GM23248 (cell line): ENCODE results near the gene EEF1AKMT2. TPM values are rescaled to one million over a fixed set of nuclear protein-coding genes. Genes with fewer than 3 reads are reported as not detected.

ENCODE experiments used
- DNase-seq: peaks from one replicate; pipeline ENCODE4 v3.0.0-alpha.2; 2015
- H2AFZ ChIP-seq: fragments of 200-600 bp; sonication (generic); 2 replicates; pipeline ENCODE4 v1.6.1; 2016; ENCODE audit warnings: antibody characterized with exemption
- H3F3A ChIP-seq: fragments of 200-600 bp; sonication (generic); 2 replicates; pipeline ENCODE4 v1.6.1; 2016; ENCODE audit warnings: mild to moderate bottlenecking, antibody characterized with exemption, mixed run types; ENCODE audit not compliant: insufficient read depth
- H3K27ac ChIP-seq: fragments of 200-600 bp; sonication (generic); 2 replicates; pipeline ENCODE4 v1.5.1; 2016; ENCODE audit warnings: mild to moderate bottlenecking
- H3K27me3 ChIP-seq: fragments of 200-600 bp; sonication (generic); replicated peaks from 2 replicates; pipeline ENCODE4 v1.6.1; 2016; ENCODE audit warnings: mild to moderate bottlenecking; ENCODE audit not compliant: insufficient read depth
- H3K36me3 ChIP-seq: fragments of 200-600 bp; sonication (generic); 2 replicates; pipeline ENCODE4 v1.6.1; 2016; ENCODE audit warnings: low read depth, mild to moderate bottlenecking
- H3K4me1 ChIP-seq: fragments of 200-600 bp; sonication (generic); 2 replicates; pipeline ENCODE4 v1.6.1; 2016; ENCODE audit warnings: mild to moderate bottlenecking; ENCODE audit not compliant: insufficient read depth
- H3K4me2 ChIP-seq: fragments of 200-600 bp; sonication (generic); one replicate; pipeline ENCODE4 v1.6.1; 2016; ENCODE audit warnings: mild to moderate bottlenecking; ENCODE audit not compliant: unreplicated experiment
- H3K4me3 ChIP-seq: fragments of 200-600 bp; sonication (generic); 2 replicates; pipeline ENCODE4 v1.5.1; 2016; ENCODE audit warnings: mild to moderate bottlenecking
- H3K79me2 ChIP-seq: fragments of 200-600 bp; sonication (generic); 2 replicates; pipeline ENCODE4 v1.6.1; 2016; ENCODE audit warnings: mild to moderate bottlenecking; ENCODE audit not compliant: insufficient read depth
- H3K9ac ChIP-seq: fragments of 200-600 bp; sonication (generic); 2 replicates; pipeline ENCODE4 v1.6.1; 2016; ENCODE audit warnings: mild to moderate bottlenecking
- H3K9me2 ChIP-seq: fragments of 200-600 bp; sonication (generic); 2 replicates; pipeline ENCODE4 v1.6.1; 2016; ENCODE audit warnings: mixed run types, mild to moderate bottlenecking, moderate library complexity; ENCODE audit not compliant: insufficient read depth
- H3K9me3 ChIP-seq: fragments of 200-600 bp; sonication (generic); one replicate; pipeline ENCODE4 v1.6.1; 2017; ENCODE audit warnings: low read depth
- H4K20me1 ChIP-seq: fragments of 200-600 bp; sonication (generic); 2 replicates; pipeline ENCODE4 v1.6.0; 2016; ENCODE audit not compliant: insufficient read depth
- EZH2 ChIP-seq: fragments of 200-600 bp; sonication (generic); IDR thresholded peaks from 2 replicates; pipeline ENCODE4 v1.6.1; 2018; ENCODE audit warnings: antibody characterized with exemption, mild to moderate bottlenecking; ENCODE audit not compliant: insufficient read depth, poor library complexity, severe bottlenecking
- EZH2phosphoT487 ChIP-seq: fragments of 200-600 bp; sonication (generic); IDR thresholded peaks from 2 replicates; pipeline ENCODE4 v1.6.1; 2018; ENCODE audit warnings: antibody characterized with exemption, moderate library complexity, mild to moderate bottlenecking, low read depth; ENCODE audit not compliant: insufficient read depth
- WGBS, 2 experiments: methylation state at CpG; one replicate each; pipeline ENCODE4 v1.1.6; 2015 to 2017; ENCODE audit warnings: low lambda C conversion rate in 2 of 2, low coverage in 1 of 2; ENCODE audit errors: missing lambda C conversion rate in 2 of 2; 5-methylcytosine and 5-hydroxymethylcytosine counted together
- in situ Hi-C: fragments of 300-500 bp; cut with MboI; formaldehyde crosslinking; loops from 2 replicates; pipeline ENCODE4 v1.15.0; 2020
- polyA plus RNA-seq: library from polyadenylated mRNA; unstranded; fragments of >200 nt; fragmentation: Nextera tagmentation; extraction: Ambion mirVana; gene quantifications from 2 replicates; pipeline ENCODE4 v1.2.1, GENCODE V29; 2016
- total RNA-seq: library from RNA; depleted of rRNA; stranded (reverse); fragments of >200 nt; shearing (Covaris generic); gene quantifications from 2 replicates; pipeline ENCODE4 v1.2.3, GENCODE V29; 2014

EEF1AKMT2 gene
- total and polyA plus RNA-seq, 2 experiments from 2014 or later: 24.0 to 27.4 TPM

GRCh38 chr10:124725171-124725631 is 66.5 kb downstream of the EEF1AKMT2 start:
- H3K4me1 ChIP-seq: peaks cover 25% of the 10 kb centered on the region
- DNase-seq: no peak
- H3K9me3 ChIP-seq: no peaks in the 10 kb centered on the region
- H3K36me3 ChIP-seq: no peaks in the 10 kb centered on the region
- H2AFZ ChIP-seq: no peak overlapping the region
- no peak overlapping the region for H3K27ac ChIP-seq
- in situ Hi-C loops: no loop called here
- TF ChIP-seq EZH2 (no peak), EZH2phosphoT487 (no peak)
- H3F3A ChIP-seq: peaks cover 23% of the 10 kb centered on the region
- WGBS, 2 experiments: 93 to 98% methylated on average over 9 of the region's 9 CpGs
- H3K4me3 ChIP-seq: no peak overlapping the region
- H3K9me2 ChIP-seq: no peaks in the 10 kb centered on the region
- H4K20me1 ChIP-seq: no peaks in the 10 kb centered on the region
- no peaks in the 10 kb centered on the region for H3K27me3 ChIP-seq
- peaks cover 15% of the 10 kb centered on the region for H3K79me2 ChIP-seq
- no peak overlapping the region for H3K9ac ChIP-seq
- no peak overlapping the region for H3K4me2 ChIP-seq

GRCh38 chr10:124724279-124725027 is 67.2 kb downstream of the EEF1AKMT2 start:
- no peak for DNase-seq
- Histone ChIP-seq H2AFZ (no peak overlapping the region), H3K36me3 (no peaks in the 10 kb centered on the region), H4K20me1 (no peaks in the 10 kb centered on the region), H3K4me2 (no peak overlapping the region), H3K27me3 (no peaks in the 10 kb centered on the region), H3K4me1 (peaks cover 25% of the 10 kb centered on the region), H3K9me3 (no peaks in the 10 kb centered on the region), H3K27ac (no peak overlapping the region), H3K9me2 (no peaks in the 10 kb centered on the region), H3F3A (peaks cover 23% of the 10 kb centered on the region), H3K9ac (no peak overlapping the region), H3K79me2 (peaks cover 17% of the 10 kb centered on the region), H3K4me3 (no peak overlapping the region)
- in situ Hi-C loops: no loop called here
- 74 to 77% methylated on average over 20 of the region's 20 CpGs for WGBS, 2 experiments
- TF ChIP-seq EZH2phosphoT487 (no peak), EZH2 (no peak)

DNA sequence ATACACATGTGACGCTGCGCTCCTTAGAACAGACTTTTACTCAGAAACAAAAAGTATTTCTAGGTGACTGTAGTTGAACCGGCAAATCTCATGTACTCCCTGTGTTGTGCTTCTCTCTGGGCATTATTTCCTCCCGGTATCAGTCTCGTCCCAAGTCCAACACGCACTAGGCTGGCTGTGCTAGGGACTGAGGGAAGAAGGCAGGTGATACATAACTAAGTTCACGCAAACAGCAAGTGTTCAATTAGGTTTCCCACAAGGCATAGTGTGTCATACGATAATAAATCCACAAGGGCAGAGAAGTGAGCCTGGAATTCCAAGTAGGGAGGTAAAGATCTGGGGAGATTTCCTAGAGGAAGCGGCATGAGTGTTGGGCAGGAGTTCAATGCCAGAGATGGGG is 67.9 kb downstream of the EEF1AKMT2 start:
- 52 to 59% methylated on average over 9 of the region's 9 CpGs for WGBS, 2 experiments
- H2AFZ ChIP-seq: peak overlapping the region; percentile 47; the same call in 1 of the 2 replicates
- H4K20me1 ChIP-seq: no peaks in the 10 kb centered on the region
- H3K9ac ChIP-seq: peak overlapping the region; percentile 52
- H3K4me2 ChIP-seq: peak overlapping the region; percentile 43
- peaks cover 16% of the 10 kb centered on the region for H3F3A ChIP-seq
- in situ Hi-C loops: no loop called here
- TF ChIP-seq EZH2 (no peak), EZH2phosphoT487 (no peak)
- no peak for DNase-seq
- no peaks in the 10 kb centered on the region for H3K9me3 ChIP-seq
- peak overlapping the region; percentile 57; the same call in 1 of the 2 replicates for H3K27ac ChIP-seq
- H3K27me3 ChIP-seq: no peaks in the 10 kb centered on the region
- peaks cover 23% of the 10 kb centered on the region for H3K4me1 ChIP-seq
- no peaks in the 10 kb centered on the region for H3K9me2 ChIP-seq
- no peak overlapping the region for H3K4me3 ChIP-seq
- H3K79me2 ChIP-seq: peaks cover 17% of the 10 kb centered on the region; the same call in 1 of the 2 replicates
- no peaks in the 10 kb centered on the region for H3K36me3 ChIP-seq

- peak overlapping the region; percentile 47 for H2AFZ ChIP-seq
- no peaks in the 10 kb centered on the region for H3K9me2 ChIP-seq
- H3K27ac ChIP-seq: peak overlapping the region; percentile 57
- peaks cover 16% of the 10 kb centered on the region for H3K4me1 ChIP-seq
- peaks cover 17% of the 10 kb centered on the region; the same call in 1 of the 2 replicates for H3K79me2 ChIP-seq
- no peak overlapping the region for H3K4me3 ChIP-seq
- no peaks in the 10 kb centered on the region for H4K20me1 ChIP-seq
- H3F3A ChIP-seq: peaks cover 10% of the 10 kb centered on the region; the same call in 1 of the 2 replicates
- peak; percentile 73 for DNase-seq
- no peaks in the 10 kb centered on the region for H3K36me3 ChIP-seq
- in situ Hi-C loops: no loop called here
- no peaks in the 10 kb centered on the region for H3K27me3 ChIP-seq
- 32 to 39% methylated on average over 8 of the region's 8 CpGs for WGBS, 2 experiments
- peak overlapping the region; percentile 43 for H3K4me2 ChIP-seq
- no peaks in the 10 kb centered on the region for H3K9me3 ChIP-seq
- peak overlapping the region; percentile 52 for H3K9ac ChIP-seq
- TF ChIP-seq EZH2phosphoT487: no peak
- TF ChIP-seq EZH2: no peak
These were observed 68.6 kb downstream of the EEF1AKMT2 start for GRCh38 chr10:124722798-124723783.
